CD8-positive, alpha-beta memory T cell (primary cell): Measurements from ENCODE around the gene CDKN2C. TPM values are rescaled to one million over a fixed set of nuclear protein-coding genes. Genes with fewer than 3 reads are reported as not detected.
"Not testable (repeated sequence)": the region's sequence is repeated elsewhere in the genome, so short reads cannot be mapped to it uniquely, and the experiment has no call there.

ENCODE experiments used
- CTCF ChIA-PET: fragments of 350-600 bp; sonication (Branson Sonifier 250); formaldehyde crosslinking; loops from one replicate; lab custom pipeline; 2021; ENCODE audit warnings: antibody characterized with exemption; lab: Charles Lee
- POLR2A ChIA-PET: fragments of 350-600 bp; sonication (Branson Sonifier 250); formaldehyde crosslinking; loops from one replicate; lab custom pipeline; 2021; ENCODE audit warnings: antibody characterized with exemption; lab: Charles Lee
- DNase-seq, 5 donors: peaks; one replicate each; pipeline versions ENCODE4 v3.0.0 to v3.0.0-alpha.2; 2020 to 2022; ENCODE audit warnings: mixed read lengths in 1 of 5
- H3K27ac ChIP-seq: one replicate; pipeline ENCODE4 v1.7.0; 2013; ENCODE audit warnings: low read depth, mild to moderate bottlenecking, low read length, moderate library complexity
- H3K27me3 ChIP-seq: 2 replicates; pipeline ENCODE4 v1.7.0; 2013; ENCODE audit warnings: low read length, mild to moderate bottlenecking; ENCODE audit not compliant: insufficient read depth, poor library complexity, severe bottlenecking
- H3K36me3 ChIP-seq: 2 replicates; pipeline ENCODE4 v1.7.0; 2013; ENCODE audit warnings: mild to moderate bottlenecking, low read length, moderate library complexity; ENCODE audit not compliant: insufficient read depth
- H3K4me1 ChIP-seq: 2 replicates; pipeline ENCODE4 v1.7.0; 2013; ENCODE audit warnings: mild to moderate bottlenecking, low read length, moderate library complexity; ENCODE audit not compliant: insufficient read depth
- H3K4me3 ChIP-seq: 2 replicates; pipeline ENCODE4 v1.7.0; 2013; ENCODE audit warnings: mild to moderate bottlenecking, low read length
- H3K9me3 ChIP-seq: 2 replicates; pipeline ENCODE4 v1.7.0; 2013; ENCODE audit warnings: mild to moderate bottlenecking, low read length
- H3K27ac Mint-ChIP-seq, 8 donors: one replicate each; pipeline ENCODE4 v1.8.0; 2020 to 2021; ENCODE audit warnings: mixed read lengths in 8 of 8, mild to moderate bottlenecking in 6 of 8, inconsistent platforms in 3 of 8, moderate library complexity in 3 of 8
- H3K27me3 Mint-ChIP-seq, 2 donors: one replicate each; pipeline ENCODE4 v1.8.0; 2020 to 2021; ENCODE audit warnings: mixed read lengths in 2 of 2, mild to moderate bottlenecking in 1 of 2, moderate library complexity in 1 of 2
- H3K36me3 Mint-ChIP-seq, 3 donors: one replicate each; pipeline ENCODE4 v1.8.0; 2020 to 2021; ENCODE audit warnings: mixed read lengths in 3 of 3, inconsistent platforms in 1 of 3, mild to moderate bottlenecking in 1 of 3
- H3K4me1 Mint-ChIP-seq, 3 donors: one replicate each; pipeline ENCODE4 v1.8.0; 2020 to 2021; ENCODE audit warnings: mixed read lengths in 3 of 3, inconsistent platforms in 1 of 3, mild to moderate bottlenecking in 1 of 3
- H3K4me3 Mint-ChIP-seq, 7 donors: one replicate each; pipeline ENCODE4 v1.8.0; 2020 to 2021; ENCODE audit warnings: mixed read lengths in 7 of 7, mild to moderate bottlenecking in 6 of 7, moderate library complexity in 4 of 7, inconsistent platforms in 2 of 7
- H3K9me3 Mint-ChIP-seq, 5 donors: one replicate each; pipeline ENCODE4 v1.8.0; 2020 to 2022; ENCODE audit warnings: mixed read lengths in 5 of 5, mild to moderate bottlenecking in 3 of 5, moderate library complexity in 2 of 5, inconsistent platforms in 1 of 5
- polyA plus RNA-seq: library from polyadenylated mRNA; unstranded; fragments of 300-500 nt; fragmentation: Illumina TruSeq; gene quantifications from one replicate; pipeline ENCODE4 v1.2.3, GENCODE V29; 2021
- total RNA-seq, 2 experiments: library from RNA; stranded (reverse); gene quantifications; one replicate each; pipeline ENCODE4 v1.2.3, GENCODE V29; 2021

CDKN2C gene
- total and polyA plus RNA-seq, 3 experiments from 2014 or later, result 6.5 to 9.9 (median 6.6) TPM

GRCh38 chr1:50950396-50950795 is 19.6 kb upstream of the CDKN2C start:
- peaks cover 42 to 71% (median 56%) of the 10 kb centered on the region in 3 donors for H3K4me1 Mint-ChIP-seq
- no peaks in the 10 kb centered on the region for H3K27me3 ChIP-seq
- peaks cover 0 to 7% (median 2%) of the 10 kb centered on the region in 3 donors for H3K36me3 Mint-ChIP-seq
- H3K27ac ChIP-seq, result no peak overlapping the region
- no peaks in the 10 kb centered on the region for H3K9me3 ChIP-seq
- H3K4me3 ChIP-seq, result no peak overlapping the region
- no peak overlapping the region for H3K4me3 Mint-ChIP-seq
- no peak for DNase-seq
- H3K9me3 Mint-ChIP-seq, result no peaks in the 10 kb centered on the region
- no peaks in the 10 kb centered on the region for H3K36me3 ChIP-seq
- ChIA-PET CTCF (no interaction called here), POLR2A (interaction anchor here (1.1 kb wide), 1 partner anchor 10 kb away, joined by 3 read pairs; no protein-coding TSS in a partner anchor)
- peak overlapping the region in 1 of 8 donors; percentile 29 for H3K27ac Mint-ChIP-seq
- H3K27me3 Mint-ChIP-seq, result no peaks in the 10 kb centered on the region
- peaks cover 9% of the 10 kb centered on the region for H3K4me1 ChIP-seq

- not testable (repeated sequence) for H3K9me3 Mint-ChIP-seq
Observed at GRCh38 chr1:50952566-50952965, 17.5 kb upstream of the CDKN2C start.

GRCh38 chr1:50955116-50955515 is 14.9 kb upstream of the CDKN2C start:
- no peaks in the 10 kb centered on the region for H3K9me3 ChIP-seq
- no peak overlapping the region for H3K27ac Mint-ChIP-seq
- no peak overlapping the region for H3K4me3 ChIP-seq
- H3K4me1 ChIP-seq, result peaks cover 8% of the 10 kb centered on the region
- no peak overlapping the region for H3K4me3 Mint-ChIP-seq
- peaks cover 0 to 10% (median 0%) of the 10 kb centered on the region in 3 donors for H3K36me3 Mint-ChIP-seq
- H3K27me3 Mint-ChIP-seq, result peaks cover 0 to under 1% of the 10 kb centered on the region in 2 donors
- DNase-seq, result no peak
- H3K27me3 ChIP-seq, result no peaks in the 10 kb centered on the region
- H3K4me1 Mint-ChIP-seq, result peaks cover 25 to 50% (median 31%) of the 10 kb centered on the region in 3 donors
- ChIA-PET CTCF (interaction anchor here (1.6 kb wide), 2 partner anchors 14 to 82 kb away, joined by 3 to 5 read pairs; no protein-coding TSS in a partner anchor), POLR2A (no interaction called here)
- H3K9me3 Mint-ChIP-seq, result no peaks in the 10 kb centered on the region
- no peak overlapping the region for H3K27ac ChIP-seq
- no peaks in the 10 kb centered on the region for H3K36me3 ChIP-seq

More at GRCh38 chr1:50952566-50952965, 17.5 kb upstream of the CDKN2C start:
- H3K27me3 ChIP-seq, CTCF ChIA-PET, H3K9me3 ChIP-seq, H3K4me3 Mint-ChIP-seq, DNase-seq, POLR2A ChIA-PET, H3K36me3 ChIP-seq, H3K27ac Mint-ChIP-seq, H3K36me3 Mint-ChIP-seq, H3K27ac ChIP-seq, H3K4me1 ChIP-seq, H3K27me3 Mint-ChIP-seq, H3K4me3 ChIP-seq: not testable (repeated sequence)
- H3K4me1 Mint-ChIP-seq, result peaks cover 29 to 56% (median 34%) of the 10 kb centered on the region in 3 donors

- ChIA-PET POLR2A (interaction anchor here (1.2 to 3.5 kb wide), 2 partner anchors 10 to 18 kb away, joined by 5 to 43 read pairs; partner anchors contain the start of gene CDKN2C), CTCF (interaction anchor here (0.8 to 1.1 kb wide), 2 partner anchors 9 to 30 kb away, joined by 3 to 6 read pairs; no protein-coding TSS in a partner anchor)
- Mint-ChIP-seq H3K4me1 (peaks cover 21 to 40% (median 24%) of the 10 kb centered on the region in 3 donors), H3K27ac (peak overlapping the region; percentile 39 to 91 (median 82)), H3K27me3 (peaks cover 0 to 4% of the 10 kb centered on the region in 2 donors), H3K36me3 (peaks cover 0 to 8% (median 0%) of the 10 kb centered on the region in 3 donors), H3K4me3 (peak overlapping the region; percentile 80 to 94 (median 88)), H3K9me3 (no peaks in the 10 kb centered on the region)
- Histone ChIP-seq H3K9me3 (no peaks in the 10 kb centered on the region), H3K27me3 (no peaks in the 10 kb centered on the region), H3K36me3 (no peaks in the 10 kb centered on the region), H3K4me1 (peaks cover 11% of the 10 kb centered on the region), H3K27ac (peak overlapping the region; percentile 75), H3K4me3 (peak overlapping the region; percentile 87)
- no peak for DNase-seq
Observed at GRCh38 chr1:50959303-50959912, 10.6 kb upstream of the CDKN2C start.

- Histone ChIP-seq H3K4me3 (peak within 1 kb of the TSS; percentile 87), H3K27ac (peak within 1 kb of the TSS; percentile 75), H3K27me3 (no peaks in the 10 kb centered on the region), H3K36me3 (no peaks in the 10 kb centered on the region), H3K4me1 (peaks cover 11% of the 10 kb centered on the region), H3K9me3 (no peaks in the 10 kb centered on the region)
- ChIA-PET CTCF (interaction anchor here (1.0 to 1.5 kb wide), 3 partner anchors 9 to 24 kb away, joined by 3 to 17 read pairs (median 3); partner anchors contain the start of gene CDKN2C), POLR2A (interaction anchor here (0.6 to 3.5 kb wide), 5 partner anchors 9 to 30 kb away, joined by 3 to 43 read pairs (median 3); partner anchors contain the start of gene CDKN2C)
- Mint-ChIP-seq H3K4me1 (peaks cover 18 to 33% (median 21%) of the 10 kb centered on the region in 3 donors), H3K36me3 (peaks cover 0 to 8% (median 0%) of the 10 kb centered on the region in 3 donors), H3K27ac (peak within 1 kb of the TSS; percentile 90 to 98 (median 96)), H3K9me3 (no peaks in the 10 kb centered on the region), H3K27me3 (peaks cover 0 to 4% of the 10 kb centered on the region in 2 donors), H3K4me3 (peak within 1 kb of the TSS; percentile 80 to 97 (median 93))
- DNase-seq, result peak; percentile 96 to 99 (median 98)
Observed at GRCh38 chr1:50959913-50960844, 9.9 kb upstream of the CDKN2C start, which contains the start of gene FAF1. FAF1 (minus strand) TSS chr1:50960267; CDS start chr1:50959811, 456 bp downstream.

GRCh38 chr1:50964863-50965262 is 5.2 kb upstream of the CDKN2C start:
- Mint-ChIP-seq H3K27ac (no peak overlapping the region), H3K4me1 (peaks cover 13 to 18% (median 16%) of the 10 kb centered on the region in 3 donors), H3K27me3 (peaks cover 0 to 4% of the 10 kb centered on the region in 2 donors), H3K4me3 (peak overlapping the region in 1 of 7 donors; percentile 54), H3K36me3 (peaks cover 0 to 15% (median 0%) of the 10 kb centered on the region in 3 donors), H3K9me3 (no peaks in the 10 kb centered on the region)
- no peaks in the 10 kb centered on the region for H3K36me3 ChIP-seq
- peaks cover 11% of the 10 kb centered on the region for H3K4me1 ChIP-seq
- H3K9me3 ChIP-seq, result no peaks in the 10 kb centered on the region
- H3K27me3 ChIP-seq, result no peaks in the 10 kb centered on the region
- DNase-seq, result no peak
- no peak overlapping the region for H3K4me3 ChIP-seq
- ChIA-PET CTCF (interaction anchor here (1.0 kb wide), 1 partner anchor 35 kb away, joined by 3 read pairs; no protein-coding TSS in a partner anchor), POLR2A (no interaction called here)
- no peak overlapping the region for H3K27ac ChIP-seq

GRCh38 chr1:50966991-50967390 is 3.1 kb upstream of the CDKN2C start:
- peaks cover 0 to 12% (median 0%) of the 10 kb centered on the region in 3 donors for H3K36me3 Mint-ChIP-seq
- Histone ChIP-seq H3K4me3 (no peak overlapping the region), H3K9me3 (no peaks in the 10 kb centered on the region), H3K27ac (peak overlapping the region; percentile 90), H3K27me3 (no peaks in the 10 kb centered on the region), H3K4me1 (peaks cover 17% of the 10 kb centered on the region), H3K36me3 (no peaks in the 10 kb centered on the region)
- ChIA-PET POLR2A (interaction anchor here (3.9 to 4.6 kb wide), 2 partner anchors 7 to 11 kb away, joined by 24 to 43 read pairs; partner anchors contain the start of gene FAF1), CTCF (no interaction called here)
- DNase-seq, result no peak
- no peaks in the 10 kb centered on the region for H3K9me3 Mint-ChIP-seq
- peaks cover 22 to 26% (median 26%) of the 10 kb centered on the region in 3 donors for H3K4me1 Mint-ChIP-seq
- no peaks in the 10 kb centered on the region for H3K27me3 Mint-ChIP-seq
- peak overlapping the region in 6 of 8 donors; percentile 72 to 98 (median 88) for H3K27ac Mint-ChIP-seq
- H3K4me3 Mint-ChIP-seq, result peak overlapping the region; percentile 36 to 99 (median 93)
